HepG2 (cell line): ENCODE data around the gene KRT77. TPM values are rescaled to one million over a fixed set of nuclear protein-coding genes. Genes with fewer than 3 reads are reported as not detected.

Source experiments
- ATAC-seq: fragments of 200-7000 bp; cut with Tn5 transposase; 3 replicates; pipeline ENCODE4 v1.9.1; 2020; ENCODE audit warnings: mild to moderate bottlenecking, moderate library complexity
- BruUV-seq: library from RNA; stranded (reverse); fragments of 400-500 nt; replicated peaks from 2 replicates; lab custom pipeline; 2021; lab: Mats Ljungman, UMichigan
- CTCF ChIA-PET: fragments of 300-600 bp; formaldehyde crosslinking; extraction: SDS; loops from one replicate; lab custom pipeline; 2021; ENCODE audit warnings: low total read pairs, inconsistent platforms, low intra/inter-chr PET ratio; lab: Yijun Ruan, JAX
- POLR2A ChIA-PET: fragments of 350-600 bp; sonication (Branson Sonifier 250); formaldehyde crosslinking; loops from one replicate; lab custom pipeline; 2020; ENCODE audit warnings: antibody characterized with exemption, inconsistent platforms; lab: Yijun Ruan, JAX
- DNase-seq: peaks from one replicate; pipeline ENCODE4 v3.0.0-alpha.2; 2015; ENCODE audit warnings: low spot score
- FAIRE-seq: peaks from 3 replicates; lab custom pipeline; 2011; peaks lifted over from hg19 to GRCh38; lab: Jason Lieb, UNC
- H2AFZ ChIP-seq: one replicate; pipeline ENCODE4 v1.6.1; 2011; ENCODE audit warnings: low read length, inconsistent platforms
- H3K27ac ChIP-seq: fragments of 300-600 bp; 3 replicates; pipeline ENCODE4 v1.8.0; 2011; ENCODE audit warnings: mixed run types, mild to moderate bottlenecking, mixed read lengths, low read length, inconsistent platforms; ENCODE audit not compliant: insufficient read depth; ENCODE audit errors: extremely low read length
- H3K27me3 ChIP-seq, 2 experiments: fragments of 200-600 bp in 1 of 2; 2 replicates in 1 of 2; 3 replicates in 1 of 2; pipeline versions ENCODE4 v1.6.0 to v1.8.0; 2011; ENCODE audit warnings: low read length in 2 of 2, mild to moderate bottlenecking in 2 of 2, moderate library complexity in 2 of 2, inconsistent platforms in 1 of 2; ENCODE audit not compliant: insufficient read depth in 2 of 2, control insufficient read depth in 1 of 2
- H3K36me3 ChIP-seq, 2 experiments: fragments of 200-600 bp in 1 of 2; replicated peaks in 1 of 2; 2 replicates in 1 of 2; 3 replicates in 1 of 2; pipeline versions ENCODE4 v1.5.1 to v1.8.0; 2011; ENCODE audit warnings: low read length in 2 of 2, inconsistent platforms in 1 of 2; ENCODE audit not compliant: insufficient read depth in 2 of 2, control insufficient read depth in 1 of 2
- H3K4me1 ChIP-seq: 2 replicates; pipeline ENCODE4 v1.5.1; 2012; ENCODE audit warnings: low read length, inconsistent platforms; ENCODE audit not compliant: insufficient read depth
- H3K4me2 ChIP-seq: 2 replicates; pipeline ENCODE4 v1.6.0; 2011; ENCODE audit warnings: low read depth, low read length, inconsistent platforms
- H3K4me3 ChIP-seq, 3 experiments: fragments of 200-600 bp in 1 of 3; sonication (generic), shearing (Covaris generic) in 1 of 3; replicated peaks in 1 of 3; 2 replicates each; pipeline ENCODE4 v1.5.1; 2011 to 2016; ENCODE audit warnings: low read length in 3 of 3, inconsistent platforms in 2 of 3, low read depth in 2 of 3, mild to moderate bottlenecking in 2 of 3, control low read depth in 1 of 3, mixed read lengths in 1 of 3; ENCODE audit not compliant: insufficient read depth in 1 of 3
- H3K79me2 ChIP-seq: one replicate; pipeline ENCODE4 v1.6.1; 2011; ENCODE audit warnings: low read length, inconsistent platforms; ENCODE audit not compliant: insufficient read depth
- H3K9ac ChIP-seq: 2 replicates; pipeline ENCODE4 v1.6.0; 2011; ENCODE audit warnings: mild to moderate bottlenecking, low read depth, low read length, inconsistent platforms; ENCODE audit not compliant: insufficient read depth
- H3K9me3 ChIP-seq: 2 replicates; pipeline ENCODE4 v1.5.1; 2012; ENCODE audit warnings: mild to moderate bottlenecking, low read length
- H4K20me1 ChIP-seq: 2 replicates; pipeline ENCODE4 v1.6.0; 2011; ENCODE audit warnings: inconsistent platforms, mild to moderate bottlenecking, low read length, moderate library complexity; ENCODE audit not compliant: insufficient read depth
- ETS1 ChIP-seq: sonication (generic); formaldehyde crosslinking; IDR thresholded peaks from 2 replicates; pipeline ENCODE4 v1.4.0; 2020; ENCODE audit warnings: missing genetic modification reagents
- HNF1A ChIP-seq, 2 experiments: sonication (generic) in 1 of 2; formaldehyde crosslinking in 1 of 2; IDR thresholded peaks; 2 replicates each; pipeline versions ENCODE4 v1.4.0 to v1.6.1; 2016 to 2020; ENCODE audit warnings: borderline replicate concordance in 1 of 2, low read depth in 1 of 2, mild to moderate bottlenecking in 1 of 2, missing genetic modification reagents in 1 of 2
- HOXA3 ChIP-seq: sonication (generic); formaldehyde crosslinking; IDR thresholded peaks from 2 replicates; pipeline ENCODE4 v1.5.0; 2020; ENCODE audit warnings: missing genetic modification reagents
- KLF11 ChIP-seq: IDR thresholded peaks from 2 replicates; pipeline ENCODE4 v1.6.1; 2016; ENCODE audit warnings: missing compliant biosample characterization
- NFKBIZ ChIP-seq: IDR thresholded peaks from 2 replicates; pipeline ENCODE4 v1.6.1; 2018; ENCODE audit warnings: missing genetic modification reagents, missing compliant biosample characterization
- REXO4 ChIP-seq: sonication (generic); formaldehyde crosslinking; IDR thresholded peaks from 2 replicates; pipeline ENCODE4 v1.8.0; 2022; ENCODE audit warnings: missing genetic modification reagents, mild to moderate bottlenecking, borderline replicate concordance
- SIN3B ChIP-seq: fragments of 150-350 bp; IDR thresholded peaks from 2 replicates; pipeline ENCODE4 v1.6.1; 2014; ENCODE audit warnings: low read length
- SNAPC2 ChIP-seq: sonication (generic); formaldehyde crosslinking; IDR thresholded peaks from 2 replicates; pipeline ENCODE4 v1.8.1; 2022; ENCODE audit warnings: mild to moderate bottlenecking, missing genetic modification reagents
- TCF7 ChIP-seq: sonication (generic); IDR thresholded peaks from 2 replicates; pipeline ENCODE4 v1.6.1; 2016; ENCODE audit warnings: antibody characterized with exemption, low read depth
- ZBTB14 ChIP-seq: sonication (generic); formaldehyde crosslinking; IDR thresholded peaks from 2 replicates; pipeline ENCODE4 v1.4.0; 2020; ENCODE audit warnings: missing genetic modification reagents
- ZBTB3 ChIP-seq: sonication (generic); formaldehyde crosslinking; IDR thresholded peaks from 2 replicates; pipeline ENCODE4 v1.4.0; 2020; ENCODE audit warnings: low read depth, mild to moderate bottlenecking, moderate library complexity, missing genetic modification reagents, borderline replicate concordance
- ZFP36 ChIP-seq: fragments of 150-350 bp; IDR thresholded peaks from 2 replicates; pipeline ENCODE4 v1.6.1; 2018; ENCODE audit warnings: borderline replicate concordance, low read length, low read depth; ENCODE audit not compliant: partially characterized antibody
- ZNF777 ChIP-seq: sonication (generic); formaldehyde crosslinking; IDR thresholded peaks from 2 replicates; pipeline ENCODE4 v1.4.0; 2020; ENCODE audit warnings: missing genetic modification reagents
- ZZZ3 ChIP-seq: sonication (generic); formaldehyde crosslinking; IDR thresholded peaks from 2 replicates; pipeline ENCODE4 v1.4.0; 2020; ENCODE audit warnings: missing genetic modification reagents, mild to moderate bottlenecking, borderline replicate concordance
- in situ Hi-C: cut with HindIII; loops from 2 replicates; pipeline ENCODE4 v1.10.0; 2017; ENCODE audit warnings: low pct_unique_long_range_greater_than_20kb; ENCODE audit not compliant: extremely low pct_ligation_motif_present
- intact Hi-C: fragments of 100-400 bp; cut with micrococcal nuclease; formaldehyde crosslinking; loops from one replicate; pipeline ENCODE4 v1.10.0; 2022; ENCODE audit not compliant: unreplicated experiment
- polyA plus RNA-seq, 8 experiments: library from polyadenylated mRNA; depleted of rRNA in 3 of 8; stranded (reverse) in 7 of 8; unstranded in 1 of 8; fragments of >200 nt; fragmentation: Illumina TruSeq in 4 of 8; extraction: Trizol in 4 of 8; gene quantifications; 2 replicates each; pipeline versions ENCODE4 v1.2.1 to v1.2.3, GENCODE V29; 2011 to 2016; ENCODE audit warnings: low read depth in 4 of 8, missing spikeins in 1 of 8, mixed read lengths in 1 of 8; ENCODE audit not compliant: insufficient read depth in 1 of 8
- total RNA-seq, 5 experiments: library from RNA; depleted of rRNA; stranded (reverse); fragments of >200 nt; fragmentation: Illumina TruSeq; extraction: Trizol; gene quantifications; 2 replicates each; pipeline ENCODE4 v1.2.3, GENCODE V29; 2016; ENCODE audit warnings: low read depth in 1 of 5

Gene KRT77
- total and polyA plus RNA-seq, 2 of the 13 experiments (the other 11 are each of a cell fraction or from before 2014, with no cell fraction given): not detected

GRCh38 chr12:52739963-52740362 is 36.6 kb upstream of the KRT77 start:
- Histone ChIP-seq H3K9me3 (no peaks in the 10 kb centered on the region), H3K79me2 (no peaks in the 10 kb centered on the region), H3K9ac (no peak overlapping the region), H3K4me1 (no peaks in the 10 kb centered on the region), H3K27me3 (no peaks in the 10 kb centered on the region), H2AFZ (no peak overlapping the region), H3K4me2 (no peak overlapping the region), H4K20me1 (no peaks in the 10 kb centered on the region; the same call in 1 of the 2 replicates), H3K4me3 (no peak overlapping the region), H3K27ac (no peak overlapping the region), H3K36me3 (no peaks in the 10 kb centered on the region)
- ChIA-PET CTCF (no interaction called here), POLR2A (no interaction called here)
- intact Hi-C loops: no loop called here
- no peak for FAIRE-seq
- DNase-seq: no peak
- no TSS peak for BruUV-seq
- in situ Hi-C loops: no loop called here
- no peak for ATAC-seq
- TF ChIP-seq HNF1A (IDR thresholded peaks at IDR 0.05; ENCODE audit: low read depth) (no peak), HNF1A (CRISPR knock-in tag; IDR thresholded peaks at IDR 0.05; ENCODE audit: borderline replicate concordance) (no peak), REXO4 (CRISPR knock-in tag) (no peak), SIN3B (no peak), ETS1 (CRISPR knock-in tag) (no peak), HOXA3 (CRISPR knock-in tag) (no peak), ZNF777 (CRISPR knock-in tag) (no peak), TCF7 (no peak), SNAPC2 (CRISPR knock-in tag) (no peak), ZBTB14 (CRISPR knock-in tag) (no peak), NFKBIZ (CRISPR knock-in tag) (no peak), ZBTB3 (CRISPR knock-in tag) (no peak), ZZZ3 (CRISPR knock-in tag) (no peak), ZFP36 (no peak), KLF11 (CRISPR knock-in tag) (no peak)
